Urinary bladder (tissue), 4 donors: Measurements from ENCODE around the gene FAM20C. TPM values are rescaled to one million over a fixed set of nuclear protein-coding genes. Genes with fewer than 3 reads are reported as not detected.

Experiments
- DNase-seq: peaks from one replicate; pipeline ENCODE4 v3.0.0-alpha.2; 2015; ENCODE audit errors: extremely low spot score
- H3K27ac ChIP-seq: one replicate; pipeline ENCODE4 v1.5.1; 2013; ENCODE audit warnings: low read depth, mild to moderate bottlenecking, moderate library complexity
- H3K36me3 ChIP-seq: one replicate; pipeline ENCODE4 v1.6.1; 2013; ENCODE audit warnings: mild to moderate bottlenecking, moderate library complexity; ENCODE audit not compliant: insufficient read depth
- H3K4me1 ChIP-seq: one replicate; pipeline ENCODE4 v1.6.1; 2013; ENCODE audit warnings: mild to moderate bottlenecking, moderate library complexity; ENCODE audit not compliant: insufficient read depth
- H3K4me3 ChIP-seq: one replicate; pipeline ENCODE4 v1.5.1; 2013; ENCODE audit warnings: low read depth, low read length
- WGBS: extraction: QIAGEN DNeasy Blood & Tissue Kit; methylation state at CpG from one replicate; pipeline ENCODE4 v1.1.7; 2013; 5-methylcytosine and 5-hydroxymethylcytosine counted together
- polyA plus RNA-seq: library from polyadenylated mRNA; stranded (reverse); fragments of 200-250 nt; gene quantifications from one replicate; pipeline ENCODE4 v1.2.3, GENCODE V29; 2013
- total RNA-seq: library from RNA; depleted of rRNA; stranded (reverse); fragments of >200 nt; gene quantifications from one replicate; pipeline ENCODE4 v1.2.3, GENCODE V29; 2014
- donor health status: healthy with polysubstance abuse.
- donor health status: healthy.

Gene FAM20C
- total and polyA plus RNA-seq, 2 donors, result 13.3 to 86.5 TPM

DNA sequence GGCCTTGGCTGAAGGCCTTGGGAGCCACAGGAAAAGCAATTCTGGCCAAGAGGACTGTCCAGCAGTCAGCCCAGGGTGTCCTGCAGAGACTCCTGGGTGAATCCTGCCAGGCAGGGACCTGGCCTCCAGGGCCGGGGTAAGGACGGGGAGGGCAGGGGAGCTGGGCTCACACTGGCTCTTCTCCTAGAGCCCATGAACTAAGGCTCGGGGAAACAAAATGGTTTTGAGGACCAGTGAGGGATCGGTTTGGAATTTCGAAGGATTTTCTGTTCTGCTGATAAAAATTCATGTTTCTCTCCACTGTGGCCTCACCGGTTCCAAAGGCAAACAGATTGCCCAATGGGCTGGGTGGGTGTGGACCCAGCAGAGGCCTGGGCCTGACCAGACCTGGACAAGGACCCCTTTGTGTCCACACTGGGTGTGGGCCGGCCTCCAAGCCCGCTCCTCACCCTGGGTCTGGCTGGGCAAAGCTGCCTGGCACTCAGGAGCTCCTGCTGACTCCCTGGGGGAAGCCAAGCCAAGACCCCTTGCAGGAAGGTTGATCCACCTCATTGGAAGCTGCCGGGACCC is 27.3 kb downstream of the FAM20C start:
- WGBS, result 70% methylated on average over 9 of the region's 9 CpGs

DNA sequence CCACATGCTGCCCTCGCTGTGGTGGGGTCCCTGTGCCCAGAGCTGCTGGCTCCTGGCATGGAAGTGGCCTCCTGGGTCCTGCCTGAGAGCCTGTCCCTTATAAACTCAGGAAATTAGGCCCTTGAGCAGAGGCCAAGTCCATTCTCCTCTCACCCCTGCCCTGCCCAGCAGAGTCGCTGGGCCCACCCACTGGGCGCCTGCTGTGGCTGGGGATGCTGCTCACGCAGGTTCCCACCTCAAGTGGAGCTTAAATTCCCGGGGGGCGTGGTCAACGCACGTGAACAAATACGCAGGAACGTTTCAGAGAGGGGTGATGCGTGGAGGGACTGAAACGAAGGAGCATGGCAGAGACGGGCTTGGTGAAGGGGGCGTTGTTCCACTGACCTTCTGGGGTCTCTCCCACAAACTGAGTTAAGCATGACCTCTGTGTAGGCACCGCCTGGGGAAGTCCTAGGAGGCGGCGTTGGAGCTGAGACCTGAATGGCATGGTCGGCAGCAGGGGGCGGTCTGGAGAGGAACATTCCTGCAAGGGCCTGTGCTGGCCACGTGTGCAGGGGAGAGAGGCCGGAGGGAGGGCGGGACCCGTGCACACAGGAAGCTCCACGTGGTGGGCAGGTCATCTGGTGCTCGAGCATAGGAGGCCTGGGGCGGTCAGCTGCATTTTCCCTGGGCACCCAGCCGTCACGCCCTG is 27.9 kb downstream of the FAM20C start:
- no peak for DNase-seq
- WGBS, result 65% methylated on average over 28 of the region's 28 CpGs

More for the DNA sequence above, 27.3 kb downstream of the FAM20C start:
- Histone ChIP-seq H3K4me3 (no peak overlapping the region), H3K4me1 (no peaks in the 10 kb centered on the region), H3K36me3 (no peaks in the 10 kb centered on the region), H3K27ac (no peak overlapping the region)
- DNase-seq, result no peak

DNA sequence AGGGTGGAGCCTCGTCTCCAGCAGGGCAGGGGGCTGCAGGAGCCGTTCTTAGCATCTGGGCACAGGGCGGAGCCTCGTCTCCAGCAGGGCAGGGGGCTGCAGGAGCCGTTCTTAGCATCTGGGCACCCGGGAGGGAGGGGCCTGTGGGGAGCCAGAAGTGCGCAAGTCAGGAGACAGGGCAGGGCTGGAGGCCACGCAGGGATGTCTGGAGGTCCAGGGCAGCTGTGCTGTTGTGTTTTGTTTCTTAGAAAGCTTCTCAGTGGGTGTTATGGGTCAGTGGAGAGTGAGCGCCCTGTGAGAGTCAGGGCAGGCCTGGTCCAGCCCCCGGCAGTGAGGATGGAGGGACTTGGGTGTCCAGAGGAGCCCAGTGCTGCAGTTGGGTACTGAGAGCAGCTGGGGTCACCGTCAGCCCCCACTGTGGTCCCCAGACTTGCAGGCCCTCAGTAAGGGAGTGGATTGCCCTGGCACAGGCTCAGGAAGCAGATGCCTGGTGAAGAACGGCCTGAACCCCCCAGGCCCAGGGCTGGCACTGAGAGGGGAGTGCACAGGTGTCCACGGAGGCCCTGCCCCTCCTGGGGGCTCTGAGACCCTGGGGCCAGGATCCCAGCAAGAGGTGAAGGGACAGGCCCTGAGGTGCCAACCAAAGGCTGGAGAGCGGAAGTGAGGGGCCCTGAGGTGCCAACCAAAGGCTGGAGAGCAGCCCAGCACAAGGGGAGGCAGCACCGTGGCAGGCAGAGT is 29.8 kb downstream of the FAM20C start:
- 81% methylated on average over 15 of the region's 15 CpGs for WGBS
- peaks cover 2% of the 10 kb centered on the region for H3K4me1 ChIP-seq
- no peak overlapping the region for H3K27ac ChIP-seq
- H3K4me3 ChIP-seq, result no peak overlapping the region
- H3K36me3 ChIP-seq, result no peaks in the 10 kb centered on the region
- no peak for DNase-seq

More for the DNA sequence above, 27.9 kb downstream of the FAM20C start:
- Histone ChIP-seq H3K27ac (no peak overlapping the region), H3K4me3 (no peak overlapping the region), H3K36me3 (no peaks in the 10 kb centered on the region), H3K4me1 (no peaks in the 10 kb centered on the region)

DNA sequence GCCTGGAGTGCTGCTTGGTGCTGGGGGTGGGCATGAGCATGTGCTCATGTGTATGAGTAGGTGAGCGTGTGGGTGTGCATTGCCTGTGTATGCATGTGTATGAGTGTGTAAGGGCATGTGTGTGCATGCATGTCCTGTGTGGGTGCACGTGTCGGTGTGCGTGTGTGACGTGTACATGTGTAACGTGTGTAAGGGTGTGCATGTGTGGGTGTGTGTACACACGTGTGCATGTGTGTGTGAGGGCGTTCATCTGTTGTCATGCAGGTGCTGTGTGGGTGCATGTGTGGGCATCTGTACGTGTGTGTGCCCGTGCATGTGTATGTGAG is 30.3 kb downstream of the FAM20C start:
- Histone ChIP-seq H3K27ac (no peak overlapping the region), H3K4me3 (no peak overlapping the region), H3K36me3 (no peaks in the 10 kb centered on the region), H3K4me1 (peaks cover 2% of the 10 kb centered on the region)
- 85% methylated on average over 10 of the region's 10 CpGs for WGBS
- DNase-seq, result no peak

DNA sequence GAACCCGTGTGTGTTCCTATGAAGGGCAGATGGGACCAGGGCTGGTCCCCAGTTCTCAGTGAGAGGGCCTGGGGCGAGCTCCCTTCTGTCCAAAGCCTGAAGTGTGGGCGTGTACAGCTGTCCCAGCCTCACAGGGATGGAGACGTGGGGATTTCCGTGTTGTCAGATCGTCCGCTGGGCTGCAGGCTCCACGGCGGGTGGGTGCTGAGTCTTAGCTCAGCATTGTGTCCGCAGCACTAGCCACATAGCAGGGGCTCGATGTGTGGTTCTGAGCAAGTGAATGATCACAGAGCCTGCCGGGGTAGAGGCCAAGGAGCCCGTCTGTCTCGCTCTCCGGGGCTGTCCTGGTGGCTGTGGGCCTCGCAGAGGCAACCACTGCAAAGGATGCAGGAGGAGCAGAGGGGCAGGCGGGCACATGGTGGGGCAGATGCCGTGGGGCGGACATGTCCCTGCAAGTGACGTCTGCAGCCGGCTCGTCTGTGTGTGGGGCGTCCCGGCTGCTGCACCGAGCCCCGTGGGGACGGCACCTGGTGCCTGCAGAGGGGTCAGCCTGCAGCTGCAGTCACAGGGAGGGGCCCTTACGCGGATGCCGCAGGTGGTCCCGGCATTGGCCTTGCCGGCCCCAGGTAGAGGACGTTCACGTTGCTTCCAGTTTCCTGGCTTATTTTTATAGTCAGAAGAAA is 30.9 kb downstream of the FAM20C start:
- Histone ChIP-seq H3K27ac (no peak overlapping the region), H3K4me3 (no peak overlapping the region), H3K36me3 (no peaks in the 10 kb centered on the region), H3K4me1 (peaks cover 2% of the 10 kb centered on the region)
- WGBS, result 77% methylated on average over 34 of the region's 34 CpGs
- no peak for DNase-seq

DNA sequence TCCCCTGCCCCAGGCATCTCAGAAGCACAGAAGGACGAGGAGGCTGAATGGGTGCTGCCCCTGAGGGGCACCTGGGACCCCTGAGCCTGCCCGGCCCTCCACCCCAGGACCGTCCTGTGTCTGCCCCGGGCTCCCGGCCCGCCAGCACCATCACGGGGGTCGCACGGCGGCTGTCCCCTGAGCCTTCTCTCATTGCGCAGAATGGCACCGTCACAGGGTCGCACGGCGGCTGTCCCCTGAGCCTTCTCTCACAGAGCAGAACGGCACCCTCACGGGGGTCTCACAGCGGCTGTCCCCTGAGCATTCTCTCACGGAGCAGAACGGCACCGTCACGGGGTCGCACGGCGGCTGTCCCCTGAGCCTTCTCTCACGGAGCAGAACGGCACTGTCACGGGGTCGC is 31.5 kb downstream of the FAM20C start:
- WGBS, result 86% methylated on average over 29 of the region's 29 CpGs
- Histone ChIP-seq H3K4me1 (peaks cover 2% of the 10 kb centered on the region), H3K36me3 (no peaks in the 10 kb centered on the region), H3K27ac (no peak overlapping the region), H3K4me3 (no peak overlapping the region)
- DNase-seq, result no peak

DNA sequence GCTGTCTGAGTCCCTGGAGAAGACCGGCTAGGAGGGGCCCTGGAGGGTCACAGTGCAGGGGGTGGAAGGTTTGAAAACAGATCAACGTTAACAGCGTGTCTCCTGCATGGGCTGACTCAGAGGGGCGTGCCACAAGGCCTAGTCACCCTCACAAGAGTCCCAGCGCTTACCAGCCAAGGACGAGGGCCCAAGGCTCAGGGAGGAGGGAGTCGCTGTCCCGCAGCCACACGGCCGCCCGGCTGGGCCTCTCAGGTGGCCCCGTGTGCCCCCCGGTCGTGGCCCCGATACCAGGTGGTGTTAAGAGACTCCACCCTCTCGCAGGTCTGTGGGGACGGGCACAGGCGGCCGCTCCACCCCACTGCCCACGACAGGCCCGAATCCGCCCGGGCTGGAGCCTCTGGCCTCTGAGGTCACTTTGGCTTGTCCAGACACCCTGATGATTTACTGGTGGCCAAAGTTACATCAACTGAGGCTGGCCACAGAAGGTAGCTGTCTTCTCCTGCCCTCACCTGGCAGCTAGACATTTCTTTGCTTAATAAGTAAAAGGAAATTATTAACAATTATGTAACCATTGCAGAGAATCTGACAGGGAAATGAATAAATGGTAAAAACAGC is 34.0 kb downstream of the FAM20C start:
- no peak for DNase-seq
- H3K27ac ChIP-seq, result no peak overlapping the region
- WGBS, result 82% methylated on average over 23 of the region's 23 CpGs
- H3K36me3 ChIP-seq, result no peaks in the 10 kb centered on the region
- H3K4me3 ChIP-seq, result no peak overlapping the region
- H3K4me1 ChIP-seq, result peaks cover 2% of the 10 kb centered on the region

DNA sequence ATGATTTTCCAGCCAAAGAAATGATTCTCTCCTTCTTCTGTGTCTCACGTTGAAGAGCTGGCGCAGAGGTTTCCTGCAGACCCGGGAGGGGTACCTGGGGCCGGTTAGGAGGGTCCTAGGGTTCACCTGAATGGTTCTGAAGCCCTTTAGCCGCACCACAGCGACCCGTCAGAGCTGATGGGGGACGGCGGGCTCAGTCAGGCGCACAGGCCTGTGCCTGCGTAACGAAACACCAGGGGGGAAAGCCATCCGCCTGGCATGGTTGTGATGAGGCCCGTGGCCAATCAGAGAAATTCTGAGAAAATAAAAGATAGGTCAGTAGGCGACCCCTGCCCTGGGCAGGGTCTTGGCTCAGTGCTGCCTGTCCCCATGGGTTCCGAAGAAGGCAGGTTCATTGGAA is 35.6 kb downstream of the FAM20C start:
- Histone ChIP-seq H3K4me3 (no peak overlapping the region), H3K4me1 (peaks cover 2% of the 10 kb centered on the region), H3K27ac (no peak overlapping the region), H3K36me3 (no peaks in the 10 kb centered on the region)
- DNase-seq, result no peak
- 97% methylated on average over 16 of the region's 16 CpGs for WGBS

DNA sequence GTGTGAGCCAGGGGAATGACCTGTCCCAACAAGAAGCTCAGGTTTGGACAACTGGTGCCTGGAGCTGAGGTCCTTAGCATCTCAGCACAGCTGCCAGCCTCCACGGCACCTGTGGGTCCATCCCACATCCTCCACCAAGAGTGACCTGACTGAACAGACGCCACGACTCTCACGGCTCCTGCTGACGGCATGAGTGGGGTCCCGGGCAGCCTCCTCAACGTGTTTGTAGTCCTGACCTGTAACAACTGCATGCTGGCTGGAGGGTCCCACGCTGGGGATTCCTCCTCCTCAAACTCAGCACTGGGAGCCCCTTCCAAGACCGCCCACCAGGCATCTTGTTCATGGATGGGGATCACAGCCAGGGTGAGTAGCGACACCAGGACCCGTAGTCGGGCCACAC is 36.2 kb downstream of the FAM20C start:
- 69% methylated on average over 12 of the region's 12 CpGs for WGBS
- Histone ChIP-seq H3K36me3 (no peaks in the 10 kb centered on the region), H3K4me1 (peaks cover 2% of the 10 kb centered on the region), H3K27ac (peak overlapping the region; percentile 33), H3K4me3 (no peak overlapping the region)
- no peak for DNase-seq

DNA sequence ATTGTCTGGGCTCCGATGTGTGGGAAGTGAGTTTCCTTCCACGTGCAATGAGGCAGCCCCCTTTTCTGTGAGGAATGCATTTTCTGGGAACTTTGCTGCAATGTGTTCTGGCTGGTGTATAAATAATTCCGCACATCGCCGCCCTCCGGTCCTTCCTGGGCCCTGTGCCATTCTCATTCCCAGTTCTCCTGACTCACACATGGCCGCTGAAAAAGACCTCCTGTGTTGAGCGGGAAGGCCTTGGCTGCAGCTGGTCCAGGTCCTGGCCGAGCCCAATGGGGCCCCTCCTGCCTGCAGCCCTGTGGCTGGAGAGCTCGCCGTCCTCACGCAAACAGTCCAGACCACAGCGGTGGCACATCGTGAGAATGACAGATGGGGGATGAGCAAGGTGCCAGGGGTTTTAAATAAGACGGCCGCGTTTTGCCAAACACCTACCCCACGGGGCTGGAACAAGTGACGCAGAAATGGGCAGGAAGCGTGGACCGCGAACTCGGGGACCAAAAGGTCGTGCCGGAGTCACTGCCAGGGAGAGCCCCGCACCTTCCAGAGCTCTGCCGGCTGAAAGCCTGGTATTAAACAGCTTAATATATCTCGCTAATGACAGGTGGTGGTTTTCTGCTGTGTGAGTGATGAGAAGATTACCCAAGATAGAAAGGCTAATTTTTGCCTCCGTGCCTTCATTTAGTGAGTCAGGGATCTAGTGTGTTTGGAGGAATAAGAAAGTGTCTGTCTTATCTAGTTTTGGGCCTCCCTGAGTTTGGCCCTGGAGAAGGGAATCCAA is 37.0 kb downstream of the FAM20C start:
- Histone ChIP-seq H3K4me1 (peaks cover 2% of the 10 kb centered on the region), H3K27ac (peak overlapping the region; percentile 57), H3K4me3 (no peak overlapping the region), H3K36me3 (no peaks in the 10 kb centered on the region)
- DNase-seq, result no peak
- 32% methylated on average over 29 of the region's 29 CpGs for WGBS

DNA sequence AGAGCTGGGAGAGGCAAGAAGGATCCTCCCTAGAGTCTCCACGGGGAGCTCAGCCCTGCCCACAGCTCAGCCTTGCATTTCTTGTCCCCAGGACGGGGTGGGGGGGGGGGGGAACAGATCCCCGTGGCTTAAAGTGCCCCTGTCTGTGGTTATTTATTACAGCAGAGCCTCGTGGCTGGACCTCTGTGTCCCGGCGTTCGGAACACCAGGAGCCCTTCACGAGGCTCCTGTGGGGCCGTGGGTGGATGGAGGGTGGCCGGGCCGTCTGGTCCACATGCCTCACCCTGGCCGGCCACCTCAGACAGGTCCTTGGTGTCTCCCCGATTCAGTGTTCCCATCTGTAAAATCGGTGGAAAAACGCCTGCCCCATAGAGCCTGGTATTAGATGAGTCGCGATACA is 37.9 kb downstream of the FAM20C start:
- DNase-seq, result no peak
- Histone ChIP-seq H3K27ac (no peak overlapping the region), H3K4me1 (peaks cover 2% of the 10 kb centered on the region), H3K36me3 (no peaks in the 10 kb centered on the region), H3K4me3 (no peak overlapping the region)
- WGBS, result 66% methylated on average over 17 of the region's 17 CpGs

DNA sequence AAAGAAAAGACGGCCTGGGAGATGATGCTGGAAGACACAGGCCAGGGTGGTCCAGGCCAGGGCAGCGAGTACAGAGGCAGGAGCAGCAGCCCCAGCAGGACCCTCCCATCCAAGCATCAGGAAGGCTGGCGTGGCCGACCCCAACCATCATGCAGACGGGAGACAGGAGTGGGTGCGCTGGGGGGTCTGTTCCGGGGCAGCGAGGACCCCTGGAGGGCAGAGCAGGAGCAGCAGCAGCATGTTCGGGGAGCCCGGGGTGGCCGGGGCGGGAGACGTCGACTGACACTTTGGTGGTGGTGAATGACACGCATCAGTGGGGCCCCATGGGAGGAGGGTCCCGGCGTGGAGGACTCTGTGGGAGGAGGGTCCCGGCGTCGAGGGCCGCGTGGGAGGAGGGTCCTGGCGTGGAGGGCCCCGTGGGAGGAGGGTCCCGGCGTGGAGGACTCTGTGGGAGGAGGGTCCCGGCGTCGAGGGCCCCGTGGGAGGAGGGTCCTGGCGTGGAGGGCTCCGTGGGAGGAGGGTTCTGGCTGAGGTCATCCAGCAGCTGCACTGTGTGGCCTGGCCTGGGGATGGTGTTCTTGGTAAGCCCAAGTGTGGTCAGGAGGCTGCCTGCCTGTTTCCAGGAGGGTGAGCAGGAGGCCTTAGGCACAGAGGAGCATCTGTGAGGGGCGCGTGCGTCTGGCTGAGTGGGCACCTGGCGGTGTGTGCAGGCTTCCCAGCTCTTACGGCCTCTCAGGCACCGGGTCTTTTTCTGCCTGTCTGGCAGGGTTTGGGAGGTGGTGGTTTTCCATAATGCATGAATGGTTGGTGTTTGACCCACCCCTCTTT is 38.9 kb downstream of the FAM20C start:
- no peak overlapping the region for H3K4me3 ChIP-seq
- DNase-seq, result no peak

More for the DNA sequence above, 38.9 kb downstream of the FAM20C start:
- no peak overlapping the region for H3K27ac ChIP-seq
- 79% methylated on average over 38 of the region's 38 CpGs for WGBS
- peaks cover 2% of the 10 kb centered on the region for H3K4me1 ChIP-seq
- H3K36me3 ChIP-seq, result no peaks in the 10 kb centered on the region
